Measurements from ENCODE around the gene FHIP1A.

The FHIP1A gene

GRCh38 chr4:151427266-151427665 lies 18.3 kb downstream of the FHIP1A start:
- CTCF ChIA-PET: interaction anchor here (1.7 kb wide), 1 partner anchor 17 kb away, joined by 6 read pairs; no protein-coding TSS in a partner anchor
- POLR2A ChIA-PET: no interaction called here

GRCh38 chr4:151428346-151428745 lies 19.4 kb downstream of the FHIP1A start:
- ChIA-PET POLR2A (interaction anchor here (0.7 kb wide), 1 partner anchor 14 kb away, joined by 3 read pairs; no protein-coding TSS in a partner anchor), CTCF (no interaction called here)
- no peak for TF ChIP-seq CTCF (IDR thresholded peaks at IDR 0.05; ENCODE audit: control extremely low read depth, extremely low read depth, low read depth, missing control alignments)
- no peak for DNase-seq (ENCODE audit: extremely low spot score)

More at GRCh38 chr4:151427266-151427665, 18.3 kb downstream of the FHIP1A start:
- no peak for DNase-seq (ENCODE audit: extremely low spot score)
- TF ChIP-seq CTCF (IDR thresholded peaks at IDR 0.05; ENCODE audit: control extremely low read depth, extremely low read depth, low read depth, missing control alignments): no peak

DNA sequence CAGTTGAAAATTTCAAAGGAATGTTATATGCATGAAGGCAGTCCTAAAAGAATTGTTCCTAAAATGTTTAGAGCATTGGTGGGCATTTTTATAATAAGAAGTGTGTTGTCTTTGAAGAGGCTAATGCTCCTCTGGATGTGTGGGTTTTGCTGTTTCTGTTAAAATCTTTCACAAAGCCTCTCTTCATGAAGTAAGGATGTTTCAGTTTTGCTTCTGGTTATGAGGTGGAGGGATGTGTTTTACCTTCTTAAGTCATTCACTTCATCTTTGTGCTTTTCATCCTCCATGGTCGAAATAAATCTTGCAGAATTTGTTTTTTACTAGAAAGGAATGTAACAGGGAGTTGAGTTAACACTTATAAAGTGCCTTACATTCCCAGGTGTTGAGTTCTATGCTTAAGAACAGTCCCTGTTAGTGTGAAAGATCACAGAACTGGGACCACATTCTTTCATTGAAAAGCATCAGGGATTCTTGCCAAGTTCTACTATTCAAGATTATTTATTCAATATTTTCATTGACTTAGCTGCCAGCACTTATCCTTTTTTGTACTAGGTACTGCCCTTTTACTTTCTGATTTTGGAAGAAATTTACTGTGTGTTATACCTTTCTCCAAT lies 21.1 kb downstream of the FHIP1A start:
- no peak for TF ChIP-seq CTCF (IDR thresholded peaks at IDR 0.05; ENCODE audit: control extremely low read depth, extremely low read depth, low read depth, missing control alignments)
- POLR2A ChIA-PET: no interaction called here
- DNase-seq (ENCODE audit: extremely low spot score): peak; percentile 21
- CTCF ChIA-PET: interaction anchor here (1.0 to 2.4 kb wide), 4 partner anchors 9 to 32 kb away, joined by 3 to 6 read pairs (median 5); no protein-coding TSS in a partner anchor

GRCh38 chr4:151430740-151431457 lies 21.9 kb downstream of the FHIP1A start:
- no peak for DNase-seq (ENCODE audit: extremely low spot score)
- ChIA-PET POLR2A (no interaction called here), CTCF (interaction anchor here (1.0 to 2.4 kb wide), 4 partner anchors 10 to 33 kb away, joined by 3 to 6 read pairs (median 5); no protein-coding TSS in a partner anchor)
- no peak for TF ChIP-seq CTCF (IDR thresholded peaks at IDR 0.05; ENCODE audit: control extremely low read depth, extremely low read depth, low read depth, missing control alignments)

DNA sequence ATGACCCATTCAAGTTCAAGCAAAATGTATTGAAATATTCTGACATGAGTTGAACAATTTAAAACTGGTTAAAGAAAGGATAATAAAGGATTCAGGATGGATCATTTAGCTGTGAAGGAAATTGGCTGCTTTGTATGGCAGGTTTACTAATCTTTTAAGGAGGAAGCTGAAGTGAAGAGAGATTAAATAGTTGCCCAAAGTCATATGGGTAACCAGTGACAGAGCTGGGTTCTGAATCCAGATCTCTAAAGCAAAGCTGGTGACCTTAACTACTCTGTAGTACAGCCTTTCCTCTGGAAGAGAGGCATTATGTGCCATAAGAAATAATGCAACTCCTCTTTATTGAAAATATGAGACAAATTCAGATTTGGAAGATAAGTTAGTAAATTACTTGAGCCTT lies 22.8 kb downstream of the FHIP1A start:
- DNase-seq (ENCODE audit: extremely low spot score): no peak
- ChIA-PET POLR2A (no interaction called here), CTCF (interaction anchor here (1.5 to 2.4 kb wide), 2 partner anchors 23 to 34 kb away, joined by 3 to 6 read pairs; no protein-coding TSS in a partner anchor)
- TF ChIP-seq CTCF (IDR thresholded peaks at IDR 0.05; ENCODE audit: control extremely low read depth, extremely low read depth, low read depth, missing control alignments): no peak

DNA sequence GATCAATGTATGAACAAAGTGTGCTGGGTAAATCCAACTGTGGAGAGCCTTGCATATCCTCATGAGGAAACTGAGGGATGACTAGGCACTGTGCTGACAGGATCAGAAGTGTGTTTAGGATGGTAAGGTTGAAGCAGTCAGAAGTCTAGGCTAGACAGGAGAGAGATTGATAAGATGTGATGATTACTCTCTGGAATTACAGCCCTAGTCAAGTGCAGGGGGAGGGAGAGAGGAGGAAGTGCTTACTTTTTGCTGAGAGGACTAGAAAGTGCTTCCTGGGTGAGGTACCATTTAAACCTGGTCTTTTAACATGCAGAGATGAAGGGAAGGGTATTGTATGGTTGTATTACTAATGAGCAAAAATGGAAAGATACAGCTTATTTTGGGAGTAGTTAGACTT lies 23.7 kb downstream of the FHIP1A start:
- POLR2A ChIA-PET: no interaction called here

More for the DNA sequence above, 23.7 kb downstream of the FHIP1A start:
- TF ChIP-seq CTCF (IDR thresholded peaks at IDR 0.05; ENCODE audit: control extremely low read depth, extremely low read depth, low read depth, missing control alignments): no peak
- no peak for DNase-seq (ENCODE audit: extremely low spot score)
- CTCF ChIA-PET: interaction anchor here (1.0 kb wide), 1 partner anchor 10 kb away, joined by 3 read pairs; no protein-coding TSS in a partner anchor
